H9 (cell line): Measurements from ENCODE around the gene NEURL1. TPM values are rescaled to one million over a fixed set of nuclear protein-coding genes. Genes with fewer than 3 reads are reported as not detected.

Experiments
- DNase-seq: peaks from one replicate; pipeline ENCODE4 v3.0.0-alpha.2; 2017
- H2AFZ ChIP-seq: one replicate; pipeline ENCODE4 v1.6.1; 2013; ENCODE audit warnings: mild to moderate bottlenecking, low read length, control low read depth, moderate library complexity
- H2AK5ac ChIP-seq: 2 replicates; pipeline ENCODE4 v1.6.1; 2013; ENCODE audit warnings: low read length, control low read depth, mixed read lengths; ENCODE audit not compliant: insufficient read length
- H2BK120ac ChIP-seq: one replicate; pipeline ENCODE4 v1.6.1; 2013; ENCODE audit warnings: low read depth, mild to moderate bottlenecking, low read length, control low read depth, inconsistent platforms; ENCODE audit not compliant: poor library complexity, severe bottlenecking
- H2BK12ac ChIP-seq: 2 replicates; pipeline ENCODE4 v1.6.1; 2013; ENCODE audit warnings: low read length, control low read depth, mixed read lengths, low read depth; ENCODE audit not compliant: insufficient read length
- H2BK15ac ChIP-seq: 2 replicates; pipeline ENCODE4 v1.6.1; 2013; ENCODE audit warnings: low read depth, low read length, control low read depth
- H2BK20ac ChIP-seq: one replicate; pipeline ENCODE4 v1.6.1; 2013; ENCODE audit warnings: low read depth, mild to moderate bottlenecking, low read length, control low read depth, inconsistent platforms; ENCODE audit not compliant: poor library complexity, severe bottlenecking
- H2BK5ac ChIP-seq: 2 replicates; pipeline ENCODE4 v1.6.1; 2013; ENCODE audit warnings: low read length, control low read depth, mixed read lengths; ENCODE audit not compliant: insufficient read length
- H3K14ac ChIP-seq: 2 replicates; pipeline ENCODE4 v1.6.1; 2013; ENCODE audit warnings: low read length, control low read depth; ENCODE audit not compliant: insufficient read depth
- H3K18ac ChIP-seq: 2 replicates; pipeline ENCODE4 v1.6.1; 2013; ENCODE audit warnings: low read depth, mild to moderate bottlenecking, mixed read lengths, low read length, control low read depth; ENCODE audit not compliant: insufficient read length
- H3K23ac ChIP-seq: 2 replicates; pipeline ENCODE4 v1.6.1; 2013; ENCODE audit warnings: low read length, control low read depth, mixed read lengths, low read depth; ENCODE audit not compliant: insufficient read length
- H3K23me2 ChIP-seq: 2 replicates; pipeline ENCODE4 v1.6.1; 2013; ENCODE audit warnings: low read depth, mild to moderate bottlenecking, mixed read lengths, low read length, control low read depth; ENCODE audit not compliant: insufficient read length, poor library complexity, severe bottlenecking
- H3K27ac ChIP-seq: 2 replicates; pipeline ENCODE4 v1.5.1; 2013; ENCODE audit warnings: low read length, control low read depth, mixed read lengths, low read depth; ENCODE audit not compliant: insufficient read length
- H3K27me3 ChIP-seq: 2 replicates; pipeline ENCODE4 v1.6.1; 2013; ENCODE audit warnings: low read length, control low read depth, inconsistent platforms; ENCODE audit not compliant: insufficient read depth
- H3K4ac ChIP-seq: 2 replicates; pipeline ENCODE4 v1.6.1; 2013; ENCODE audit warnings: low read depth, mild to moderate bottlenecking, control low read depth, inconsistent platforms, low read length, moderate library complexity
- H3K4me1 ChIP-seq: 2 replicates; pipeline ENCODE4 v1.6.1; 2013; ENCODE audit warnings: low read length, control low read depth, inconsistent platforms; ENCODE audit not compliant: insufficient read depth
- H3K4me2 ChIP-seq: 2 replicates; pipeline ENCODE4 v1.6.1; 2013; ENCODE audit warnings: low read length, control low read depth, mixed read lengths; ENCODE audit not compliant: insufficient read length, insufficient read depth
- H3K56ac ChIP-seq: 2 replicates; pipeline ENCODE4 v1.6.1; 2013; ENCODE audit warnings: low read depth, mild to moderate bottlenecking, mixed read lengths, low read length, control low read depth; ENCODE audit not compliant: insufficient read length
- H3K79me1 ChIP-seq: 2 replicates; pipeline ENCODE4 v1.6.1; 2013; ENCODE audit warnings: low read depth, mild to moderate bottlenecking, moderate library complexity, low read length, control low read depth, inconsistent platforms; ENCODE audit not compliant: insufficient read depth, poor library complexity, severe bottlenecking
- H3K79me2 ChIP-seq: 2 replicates; pipeline ENCODE4 v1.6.1; 2013; ENCODE audit warnings: low read length, control low read depth, inconsistent platforms; ENCODE audit not compliant: insufficient read depth
- H3K9ac ChIP-seq: 2 replicates; pipeline ENCODE4 v1.6.1; 2013; ENCODE audit warnings: low read length, control low read depth, mixed read lengths; ENCODE audit not compliant: insufficient read length; ENCODE audit errors: extremely low read depth
- H3K9me3 ChIP-seq: one replicate; pipeline ENCODE4 v1.6.1; 2013; ENCODE audit warnings: low read depth, low read length, inconsistent platforms; ENCODE audit not compliant: control insufficient read depth
- H3T11ph ChIP-seq: one replicate; pipeline ENCODE4 v1.6.1; 2013; ENCODE audit warnings: mild to moderate bottlenecking, low read length, control low read depth, inconsistent platforms
- H4K20me1 ChIP-seq: one replicate; pipeline ENCODE4 v1.6.1; 2013; ENCODE audit not compliant: control insufficient read depth, insufficient read length, insufficient read depth
- H4K5ac ChIP-seq: 2 replicates; pipeline ENCODE4 v1.6.1; 2013; ENCODE audit warnings: low read depth, mild to moderate bottlenecking, mixed read lengths, low read length, control low read depth; ENCODE audit not compliant: insufficient read length
- H4K8ac ChIP-seq: replicated peaks from 2 replicates; pipeline ENCODE4 v1.6.1; 2013; ENCODE audit warnings: low read length, control low read depth, mixed read lengths, low read depth; ENCODE audit not compliant: insufficient read length
- H4K91ac ChIP-seq: 2 replicates; pipeline ENCODE4 v1.6.1; 2013; ENCODE audit warnings: low read depth, mild to moderate bottlenecking, moderate library complexity, mixed read lengths, low read length, control low read depth; ENCODE audit not compliant: insufficient read length
- H3K27ac Mint-ChIP-seq, 3 experiments: 2 replicates in 2 of 3; 3 replicates in 1 of 3; pipeline ENCODE4 v1.8.0; 2020 to 2021; ENCODE audit warnings: mixed read lengths in 3 of 3, mild to moderate bottlenecking in 1 of 3, moderate library complexity in 1 of 3
- H3K27me3 Mint-ChIP-seq: 2 replicates; pipeline ENCODE4 v1.8.0; 2021; ENCODE audit warnings: low read depth, mild to moderate bottlenecking, moderate library complexity, mixed read lengths
- H3K36me3 Mint-ChIP-seq, 3 experiments: 2 replicates in 2 of 3; 3 replicates in 1 of 3; pipeline ENCODE4 v1.8.0; 2020 to 2021; ENCODE audit warnings: low read depth in 3 of 3, mixed read lengths in 3 of 3; ENCODE audit not compliant: insufficient read depth in 1 of 3
- H3K4me1 Mint-ChIP-seq, 2 experiments: 2 replicates each; pipeline ENCODE4 v1.8.0; 2020; ENCODE audit warnings: mixed read lengths in 2 of 2
- H3K4me3 Mint-ChIP-seq, 2 experiments: 2 replicates in 1 of 2; 3 replicates in 1 of 2; pipeline ENCODE4 v1.8.0; 2020 to 2021; ENCODE audit warnings: mild to moderate bottlenecking in 2 of 2, mixed read lengths in 2 of 2, moderate library complexity in 1 of 2
- H3K9me3 Mint-ChIP-seq, 2 experiments: 2 replicates in 1 of 2; 3 replicates in 1 of 2; pipeline ENCODE4 v1.8.0; 2020; ENCODE audit warnings: mild to moderate bottlenecking in 2 of 2, mixed read lengths in 2 of 2, moderate library complexity in 1 of 2
- WGBS: extraction: QIAGEN DNeasy Blood & Tissue Kit; methylation state at CpG from one replicate; pipeline ENCODE4 v1.1.7; 2013; ENCODE audit warnings: missing lambda C conversion rate, low lambda C conversion rate, mixed read lengths; ENCODE audit not compliant: insufficient read length; ENCODE audit errors: extremely low coverage; 5-methylcytosine and 5-hydroxymethylcytosine counted together
- total RNA-seq: library from RNA; stranded (reverse); gene quantifications from 2 replicates; pipeline ENCODE4 v1.2.1, GENCODE V29; 2021
- TF ChIP-seq, protein P1 (sequence below): fragments of 200-600 bp; sonication (generic); conservative IDR thresholded peaks from 3 replicates; pipeline ENCODE4 v1.8.0; 2021; ENCODE audit warnings: antibody characterized with exemption, mild to moderate bottlenecking

Gene NEURL1
- total RNA-seq, 1 experiment from 2014 or later: 1.2 TPM

DNA sequence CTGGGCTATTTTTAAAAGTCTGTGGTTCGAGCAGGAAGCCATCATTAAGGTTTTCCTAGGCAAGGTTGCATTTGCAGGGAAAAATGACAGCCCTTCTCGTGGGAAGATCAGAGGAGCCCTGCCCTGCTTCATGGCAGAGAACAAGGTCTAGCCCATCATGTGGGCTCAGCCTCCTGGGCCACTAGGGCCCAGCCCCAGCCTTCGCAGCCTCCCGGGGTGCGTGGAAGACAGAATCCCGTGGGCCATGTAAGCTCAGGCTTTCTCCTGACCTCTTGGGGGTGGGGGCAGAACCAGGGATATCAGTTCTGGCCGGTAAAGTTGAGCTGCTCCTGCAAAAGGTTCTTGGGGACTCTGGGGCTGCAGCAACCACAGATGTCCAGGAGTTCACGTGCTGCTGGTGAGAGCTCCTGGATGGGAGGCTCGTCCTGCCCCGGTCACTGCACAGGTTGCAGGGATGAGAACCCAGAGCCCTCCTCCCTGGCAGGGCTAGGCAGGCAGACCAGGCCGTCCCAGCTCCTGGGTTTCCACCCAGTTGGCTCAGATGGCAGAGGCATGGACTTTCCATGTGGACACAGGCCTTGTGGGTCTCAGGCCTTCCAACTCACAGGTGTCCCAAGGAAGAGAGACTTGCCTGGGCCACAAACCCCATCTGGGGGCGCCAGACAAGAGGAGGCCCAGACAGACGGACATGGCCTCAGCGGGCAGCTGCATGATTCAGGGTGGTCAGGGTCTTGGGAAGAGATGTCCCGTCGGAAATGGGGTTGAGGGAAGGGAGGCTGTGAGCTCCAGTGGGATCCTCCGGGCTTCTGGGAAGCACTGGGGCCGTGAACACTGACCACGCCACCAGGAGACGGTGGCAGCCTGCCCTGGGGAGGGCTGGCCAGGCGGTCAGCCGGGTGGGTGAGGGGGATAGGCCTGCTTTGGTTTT lies 126.2 kb downstream of the NEURL1 start:
- H3K27ac Mint-ChIP-seq: peak overlapping the region in 2 of 3 experiments; percentile 49 to 83; a peak in 3 of 7 replicates
- H4K91ac ChIP-seq: no peak overlapping the region
- H3K79me1 ChIP-seq: no peaks in the 10 kb centered on the region
- no peak overlapping the region for H2AFZ ChIP-seq
- H3K79me2 ChIP-seq: no peaks in the 10 kb centered on the region
- no peaks in the 10 kb centered on the region for H3K9me3 ChIP-seq
- no peak overlapping the region for H4K5ac ChIP-seq
- no peak overlapping the region for H3K23ac ChIP-seq
- no peaks in the 10 kb centered on the region for H4K20me1 ChIP-seq
- H3K14ac ChIP-seq: no peak overlapping the region
- H3K27me3 ChIP-seq: no peaks in the 10 kb centered on the region
- no peak overlapping the region for H3T11ph ChIP-seq
- no peaks in the 10 kb centered on the region for H3K23me2 ChIP-seq
- no peak overlapping the region for H2AK5ac ChIP-seq
- no peaks in the 10 kb centered on the region for H3K27me3 Mint-ChIP-seq
- H3K36me3 Mint-ChIP-seq: peaks cover 0 to 4% (median 0%) of the 10 kb centered on the region in 3 experiments; a peak in 2 of 7 replicates
- no peak for DNase-seq
- TF ChIP-seq, protein P1, sequence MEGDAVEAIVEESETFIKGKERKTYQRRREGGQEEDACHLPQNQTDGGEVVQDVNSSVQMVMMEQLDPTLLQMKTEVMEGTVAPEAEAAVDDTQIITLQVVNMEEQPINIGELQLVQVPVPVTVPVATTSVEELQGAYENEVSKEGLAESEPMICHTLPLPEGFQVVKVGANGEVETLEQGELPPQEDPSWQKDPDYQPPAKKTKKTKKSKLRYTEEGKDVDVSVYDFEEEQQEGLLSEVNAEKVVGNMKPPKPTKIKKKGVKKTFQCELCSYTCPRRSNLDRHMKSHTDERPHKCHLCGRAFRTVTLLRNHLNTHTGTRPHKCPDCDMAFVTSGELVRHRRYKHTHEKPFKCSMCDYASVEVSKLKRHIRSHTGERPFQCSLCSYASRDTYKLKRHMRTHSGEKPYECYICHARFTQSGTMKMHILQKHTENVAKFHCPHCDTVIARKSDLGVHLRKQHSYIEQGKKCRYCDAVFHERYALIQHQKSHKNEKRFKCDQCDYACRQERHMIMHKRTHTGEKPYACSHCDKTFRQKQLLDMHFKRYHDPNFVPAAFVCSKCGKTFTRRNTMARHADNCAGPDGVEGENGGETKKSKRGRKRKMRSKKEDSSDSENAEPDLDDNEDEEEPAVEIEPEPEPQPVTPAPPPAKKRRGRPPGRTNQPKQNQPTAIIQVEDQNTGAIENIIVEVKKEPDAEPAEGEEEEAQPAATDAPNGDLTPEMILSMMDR: no peak
- WGBS: no CpG with 5 or more reads among the region's 22 CpGs
- no peak overlapping the region for H3K56ac ChIP-seq
- H2BK12ac ChIP-seq: no peak overlapping the region
- no peak overlapping the region for H3K4me2 ChIP-seq
- no peak overlapping the region for H4K8ac ChIP-seq
- H2BK20ac ChIP-seq: no peak overlapping the region
- H3K18ac ChIP-seq: no peak overlapping the region
- H3K4me3 Mint-ChIP-seq: no peak overlapping the region
- no peak overlapping the region for H3K27ac ChIP-seq
- no peak overlapping the region for H3K9ac ChIP-seq
- H3K9me3 Mint-ChIP-seq: no peaks in the 10 kb centered on the region
- H2BK15ac ChIP-seq: no peak overlapping the region
- H2BK5ac ChIP-seq: no peak overlapping the region
- peaks cover 2% of the 10 kb centered on the region; the same call in 1 of the 2 replicates for H3K4me1 ChIP-seq
- no peak overlapping the region for H2BK120ac ChIP-seq
- peaks cover 9 to 12% of the 10 kb centered on the region in 2 experiments for H3K4me1 Mint-ChIP-seq
- H3K4ac ChIP-seq: no peak overlapping the region
